Measurements from ENCODE around the gene TCIRG1.

- TF ChIP-seq POLR2AphosphoS5 (IDR thresholded peaks at IDR 0.05; ENCODE audit: insufficient read depth in 1 of 2, low read depth in 1 of 2) (no peak), CTCF (IDR thresholded peaks at IDR 0.05) (no peak), POLR2A (IDR thresholded peaks at IDR 0.05) (no peak)
These were observed 30.2 kb upstream of the TCIRG1 start for GRCh38 chr11:68008381-68009337.
